Activated CD4-positive, alpha-beta T cell treated with anti-CD3 and anti-CD28 coated beads, Interleukin-10, Interleukin-2, amounts not matched to agents 100 ng/mL and 50 ng/mL, durations not matched to agents 16 hours and 8 hours (primary cell): Measurements from ENCODE around the gene LONP1.

Experiments used
- DNase-seq: peaks from one replicate; pipeline ENCODE4 v3.0.0-alpha.2; 2020

The LONP1 gene

DNA sequence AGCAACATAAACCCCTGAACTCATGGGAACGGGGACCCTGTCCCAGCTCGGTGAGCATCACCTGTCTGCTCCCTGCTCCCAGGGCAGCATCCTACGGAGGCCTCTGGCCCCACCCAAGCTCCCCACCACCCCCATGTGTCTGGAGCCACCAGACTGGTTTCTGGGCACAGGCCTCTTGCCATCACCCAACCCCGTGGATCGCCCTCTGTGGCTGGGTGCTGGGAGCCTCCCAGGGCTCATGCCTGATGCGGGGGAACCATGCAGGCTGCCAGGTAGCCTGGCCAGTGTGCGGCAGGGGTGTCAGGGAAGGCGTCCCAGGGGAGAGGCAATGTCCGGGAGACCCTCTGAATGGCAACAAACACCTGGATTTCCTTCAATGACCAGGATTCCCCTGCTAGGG lies 42.4 kb downstream of the LONP1 start:
- DNase-seq: no peak

DNA sequence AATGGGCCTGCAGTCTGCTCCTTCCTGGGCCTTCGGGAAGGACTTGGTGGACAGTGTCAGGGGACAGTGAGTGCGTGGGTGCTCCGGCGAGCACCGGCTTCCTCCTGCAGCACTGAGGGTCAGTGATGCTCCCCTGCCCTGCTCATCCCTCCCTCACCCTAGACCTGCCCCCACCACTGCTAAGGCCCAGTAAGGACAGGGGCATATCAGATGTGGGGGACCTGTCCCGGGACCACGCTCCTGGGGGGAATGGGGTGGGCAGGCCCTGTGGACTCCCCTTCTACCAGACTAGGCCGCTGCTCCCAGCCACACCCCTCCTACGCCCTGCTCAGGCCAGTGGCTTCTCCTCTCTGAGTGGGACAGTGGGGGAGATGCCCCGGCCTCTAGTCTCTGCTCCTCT lies 42.8 kb downstream of the LONP1 start:
- DNase-seq: no peak

DNA sequence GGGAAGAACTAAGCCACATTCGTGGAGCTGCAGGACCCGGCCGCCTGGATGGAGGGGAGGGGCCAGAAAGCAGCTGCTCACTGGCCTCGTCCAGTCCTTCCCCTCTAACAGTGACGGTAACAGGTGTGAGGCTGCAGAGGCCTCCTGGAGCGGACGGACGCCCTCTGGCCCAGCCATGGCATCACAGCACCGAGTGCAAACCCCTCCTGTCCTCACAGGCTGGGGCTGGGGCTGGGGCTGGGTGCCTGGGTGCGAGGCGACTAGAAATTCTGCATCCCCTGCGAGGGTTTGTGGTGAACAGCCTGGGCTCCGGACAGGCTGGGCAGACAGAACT lies 43.2 kb downstream of the LONP1 start:
- DNase-seq: no peak

DNA sequence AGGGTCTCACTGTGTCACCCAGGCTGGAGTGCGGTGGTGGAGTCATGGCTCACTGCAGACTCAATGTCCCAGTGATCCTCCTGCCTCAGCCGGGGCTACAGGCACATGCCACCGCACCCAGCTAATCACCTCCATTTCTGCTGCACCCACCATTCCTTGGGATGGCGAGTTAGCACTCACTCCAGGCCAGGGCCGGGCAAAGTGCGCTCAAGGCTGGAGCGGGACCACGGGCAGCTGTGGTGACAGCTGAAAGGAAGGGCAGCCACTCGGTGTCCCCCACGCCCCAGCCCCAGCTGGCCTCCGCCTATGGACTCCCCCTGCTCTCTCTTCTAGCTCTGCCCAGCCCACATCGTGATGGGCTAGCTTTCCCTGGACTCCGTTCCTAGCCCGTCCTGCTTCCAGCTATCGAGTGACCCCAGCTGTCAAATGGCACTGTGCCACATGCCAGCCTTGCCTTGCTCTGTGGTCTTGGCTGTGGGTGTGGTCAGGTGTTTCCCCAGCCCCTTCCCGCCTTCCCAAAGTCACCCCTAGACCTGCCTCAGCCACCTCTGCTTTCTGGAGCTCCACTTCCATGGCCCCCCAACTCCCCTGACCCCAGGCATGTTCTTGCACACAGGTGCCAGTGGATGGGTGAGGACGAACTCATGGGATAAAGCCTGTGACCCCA lies 43.7 kb downstream of the LONP1 start:
- no peak for DNase-seq

DNA sequence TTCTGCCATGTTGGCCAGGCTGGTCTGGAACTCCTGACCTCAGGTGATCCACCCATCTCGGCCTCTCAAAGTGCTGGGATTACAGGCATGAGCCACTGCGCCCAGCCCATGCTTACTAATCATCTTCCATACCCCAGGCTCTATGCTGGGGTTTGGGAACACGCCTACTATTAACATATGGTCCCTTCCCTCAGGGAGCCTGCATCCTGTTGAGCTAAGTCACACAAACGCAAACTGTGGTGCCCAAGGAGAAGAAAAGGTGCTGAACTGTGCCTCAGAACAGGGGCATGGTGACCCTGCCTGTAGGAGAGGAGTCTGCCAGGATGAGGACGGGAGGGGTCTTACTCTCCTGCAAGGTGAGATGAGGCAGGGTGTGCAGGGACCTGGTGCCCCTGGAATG lies 45.2 kb downstream of the LONP1 start:
- no peak for DNase-seq

DNA sequence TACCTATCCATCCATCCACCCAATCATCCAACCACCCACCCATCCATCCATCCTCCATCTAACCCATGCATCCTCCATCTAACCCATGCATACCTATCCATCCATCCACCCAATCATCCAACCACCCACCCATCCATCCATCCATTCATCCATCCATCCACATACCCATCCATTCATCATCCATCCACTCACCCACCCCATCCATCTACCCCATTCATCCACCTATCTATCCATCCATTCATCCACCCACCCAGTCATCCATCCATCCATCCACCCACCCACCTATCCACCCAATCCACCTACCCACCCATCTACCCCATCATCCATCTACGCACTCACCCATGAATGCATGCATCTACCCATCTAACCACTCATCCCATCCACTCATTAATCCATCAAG lies 46.2 kb downstream of the LONP1 start:
- no peak for DNase-seq

DNA sequence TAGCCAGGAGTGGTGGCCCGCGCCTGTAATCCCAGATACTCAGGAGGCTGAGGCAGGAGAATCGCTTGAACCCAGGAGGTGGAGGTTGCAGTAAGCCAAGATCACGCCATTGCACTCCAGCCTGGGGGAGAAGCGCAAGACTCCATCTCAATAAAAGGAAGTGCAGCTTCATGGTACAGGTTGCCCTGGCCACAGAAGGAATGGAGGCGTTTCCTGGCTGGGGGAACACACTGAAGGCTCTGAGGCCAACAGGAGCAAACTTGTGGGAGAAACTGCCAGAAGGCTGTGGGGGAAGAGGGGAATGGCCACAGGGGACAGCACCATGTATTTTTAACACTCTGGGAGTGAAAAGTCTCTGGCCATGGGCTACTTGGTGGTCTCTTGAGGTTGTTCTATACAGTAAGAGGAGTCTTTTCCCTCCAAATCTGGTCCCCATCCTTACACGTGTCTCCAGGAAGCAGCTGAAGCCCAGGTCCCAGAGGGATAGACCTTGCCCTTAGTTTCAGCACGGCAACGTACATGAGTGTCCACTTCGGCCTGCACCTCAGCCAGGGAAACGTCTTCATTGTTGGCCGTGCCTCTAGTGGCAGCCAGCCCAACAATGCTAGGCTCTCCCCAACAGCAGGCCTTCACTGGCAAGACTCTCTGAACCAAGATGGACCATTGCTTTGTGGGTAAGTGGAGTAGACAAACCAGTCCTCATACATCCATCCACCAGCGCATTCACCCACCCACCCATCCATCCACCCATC lies 47.1 kb downstream of the LONP1 start:
- DNase-seq: no peak

DNA sequence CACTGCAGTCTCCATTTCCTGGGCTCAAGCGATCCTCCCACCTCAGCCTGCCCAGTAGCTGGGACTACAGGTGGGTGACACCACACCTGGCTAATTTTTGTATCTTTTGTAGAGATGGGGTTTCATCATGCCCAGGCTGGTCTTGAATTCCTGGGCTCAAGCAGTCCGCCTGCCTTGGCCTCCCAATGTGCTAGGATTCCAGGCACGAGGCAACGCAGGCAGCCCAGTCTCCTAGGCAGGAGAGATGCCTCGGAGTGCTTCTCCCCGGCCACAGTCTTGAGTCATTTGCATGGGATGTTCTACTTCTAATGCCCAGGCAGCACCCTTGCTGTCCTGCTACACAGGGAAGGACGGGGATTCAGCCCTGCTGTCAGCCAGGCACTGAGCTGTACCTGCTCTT lies 48.3 kb downstream of the LONP1 start:
- DNase-seq: no peak

DNA sequence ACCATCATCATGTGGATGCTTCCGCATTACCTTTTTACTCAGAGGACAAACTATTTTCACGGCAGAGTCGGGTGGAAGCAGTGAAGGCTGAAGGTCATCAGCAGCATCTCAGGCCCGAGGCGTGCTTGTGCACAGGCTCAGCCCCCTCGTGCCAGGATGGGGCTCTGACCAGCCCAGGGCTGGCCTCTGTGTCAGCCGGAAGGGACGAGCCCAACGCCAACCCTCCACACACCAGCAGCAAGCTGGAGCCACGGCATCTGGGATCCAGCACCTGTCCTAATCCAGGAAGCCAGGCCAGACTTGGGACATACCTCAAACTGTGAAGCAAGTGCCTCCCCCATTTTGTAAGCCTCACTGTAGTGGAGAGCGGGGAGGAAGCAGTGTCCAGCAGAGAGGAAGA lies 50.7 kb downstream of the LONP1 start:
- DNase-seq: no peak

DNA sequence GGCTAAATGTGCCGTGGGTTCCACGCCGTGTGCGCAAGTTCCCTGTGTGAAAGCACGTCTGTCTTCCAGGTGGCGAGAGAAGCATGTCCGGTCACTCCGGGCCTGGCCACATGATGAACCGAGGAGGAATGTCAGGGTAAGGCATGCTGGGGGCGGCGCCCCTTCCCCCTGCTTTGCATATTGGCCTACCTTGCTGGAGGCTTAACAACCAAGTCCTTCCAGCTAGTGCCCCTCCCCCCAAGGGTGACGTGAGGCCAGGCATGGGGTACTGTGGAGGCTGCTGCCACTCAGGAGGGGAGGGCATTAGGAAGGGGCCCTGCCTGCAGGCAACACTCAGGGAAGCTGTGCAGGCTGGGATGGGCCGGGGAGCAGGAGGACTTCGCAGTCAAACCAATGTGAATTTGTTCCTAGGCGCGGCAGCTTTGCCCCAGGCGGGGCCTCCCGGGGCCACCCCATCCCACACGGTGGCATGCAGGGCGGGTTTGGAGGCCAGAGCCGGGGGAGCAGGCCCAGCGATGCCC lies 52.1 kb downstream of the LONP1 start:
- DNase-seq: no peak

DNA sequence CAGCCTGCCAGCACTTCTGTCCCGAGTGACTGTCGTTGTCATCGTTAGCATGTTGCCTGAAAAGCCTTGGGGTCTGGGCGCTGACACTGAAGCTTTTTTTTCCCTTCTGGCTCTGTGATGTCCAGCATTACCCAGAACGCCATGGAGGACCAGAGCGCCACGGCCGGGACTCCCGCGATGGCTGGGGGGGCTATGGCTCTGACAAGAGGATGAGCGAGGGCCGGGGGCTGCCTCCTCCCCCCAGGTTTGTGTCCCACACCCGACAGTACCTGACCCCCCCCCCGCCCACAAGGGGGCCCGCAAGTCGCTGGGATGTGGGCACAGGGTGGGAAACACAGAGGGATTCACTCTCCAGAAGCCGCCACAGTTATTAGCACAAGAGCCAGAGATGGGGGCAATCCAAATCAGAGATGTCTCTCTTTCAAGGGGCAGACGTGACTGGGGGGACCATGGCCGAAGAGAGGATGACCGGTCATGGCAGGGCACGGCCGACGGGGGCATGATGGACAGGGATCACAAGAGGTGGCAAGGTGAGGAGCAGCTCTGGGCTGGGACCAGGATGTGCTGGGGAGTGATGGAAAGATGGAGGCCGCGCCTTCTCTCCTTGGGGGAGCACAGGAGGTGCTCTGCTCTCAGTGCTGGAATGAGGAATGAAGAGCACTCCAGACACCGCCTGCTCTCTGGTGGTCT lies 52.9 kb downstream of the LONP1 start:
- DNase-seq: no peak

DNA sequence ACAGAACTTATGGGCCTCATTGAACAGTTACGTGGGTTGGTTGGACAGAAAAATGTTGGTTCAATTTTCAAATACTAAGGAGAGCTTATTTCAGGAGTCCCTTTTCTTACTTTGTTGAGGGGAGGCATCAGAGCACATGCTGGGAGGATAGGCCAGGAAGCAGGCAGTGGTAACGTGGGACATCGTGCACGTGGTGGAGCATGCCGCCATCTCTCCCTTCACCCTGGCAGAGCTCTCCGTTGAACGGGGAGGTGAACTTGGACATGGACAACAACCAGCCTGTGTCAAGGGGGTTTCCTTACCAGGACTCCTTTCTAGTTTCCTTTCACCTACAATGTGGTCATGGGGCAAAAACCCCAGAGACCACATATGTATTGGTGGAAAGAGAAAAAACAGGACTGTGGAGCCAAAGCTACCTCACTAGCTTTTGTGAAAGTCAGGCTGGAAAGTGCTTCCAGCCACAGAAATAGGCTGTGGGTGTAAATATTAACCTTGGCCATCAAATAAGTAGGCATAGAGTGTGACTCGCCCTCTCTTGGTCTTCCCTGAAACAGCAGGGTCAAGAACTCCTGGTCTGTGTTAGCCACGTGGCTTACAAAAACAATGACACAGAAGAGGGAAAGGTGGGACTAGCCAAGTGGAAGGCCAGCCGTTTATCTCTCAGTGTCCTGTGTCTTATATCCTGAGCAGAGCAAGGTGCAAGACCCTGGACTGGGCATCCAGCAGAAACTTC lies 54.0 kb downstream of the LONP1 start:
- DNase-seq: no peak

DNA sequence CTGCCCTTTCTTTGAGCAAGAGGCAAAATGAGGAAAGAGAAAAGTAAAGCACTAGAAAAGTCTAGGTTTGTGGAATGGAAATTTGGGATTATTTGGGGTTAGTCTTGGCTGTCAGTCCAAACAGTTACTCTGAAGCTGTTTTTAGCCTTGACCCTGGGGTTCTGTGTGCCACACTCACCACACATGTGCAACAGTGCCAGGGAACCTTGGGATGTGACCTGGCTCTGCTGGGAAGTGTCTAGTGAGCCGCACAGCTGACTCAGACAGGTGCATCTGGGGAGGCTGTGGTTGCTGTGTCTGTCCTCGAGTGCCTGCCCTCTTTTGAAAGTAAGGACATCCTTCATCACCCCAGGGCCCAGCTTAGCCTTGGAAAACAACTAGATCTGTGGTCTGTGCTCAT lies 55.4 kb downstream of the LONP1 start:
- no peak for DNase-seq

DNA sequence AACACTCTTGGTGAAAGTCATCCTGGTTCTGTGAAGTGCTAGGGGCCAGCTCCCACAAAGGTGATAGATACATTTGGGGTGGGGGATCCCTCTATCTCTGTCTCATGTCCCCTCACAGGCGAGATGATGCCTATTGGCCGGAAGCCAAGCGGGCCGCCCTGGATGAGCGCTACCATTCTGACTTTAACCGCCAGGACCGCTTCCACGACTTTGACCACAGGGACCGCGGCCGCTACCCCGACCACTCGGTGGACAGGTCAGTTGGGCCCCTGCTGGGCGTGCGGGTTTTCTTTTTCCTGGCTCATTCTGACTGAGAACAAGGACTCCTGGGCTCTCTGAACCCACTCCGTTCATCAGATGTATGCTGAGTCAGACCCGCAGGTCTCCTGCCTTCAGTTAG lies 56.0 kb downstream of the LONP1 start:
- DNase-seq: no peak

DNA sequence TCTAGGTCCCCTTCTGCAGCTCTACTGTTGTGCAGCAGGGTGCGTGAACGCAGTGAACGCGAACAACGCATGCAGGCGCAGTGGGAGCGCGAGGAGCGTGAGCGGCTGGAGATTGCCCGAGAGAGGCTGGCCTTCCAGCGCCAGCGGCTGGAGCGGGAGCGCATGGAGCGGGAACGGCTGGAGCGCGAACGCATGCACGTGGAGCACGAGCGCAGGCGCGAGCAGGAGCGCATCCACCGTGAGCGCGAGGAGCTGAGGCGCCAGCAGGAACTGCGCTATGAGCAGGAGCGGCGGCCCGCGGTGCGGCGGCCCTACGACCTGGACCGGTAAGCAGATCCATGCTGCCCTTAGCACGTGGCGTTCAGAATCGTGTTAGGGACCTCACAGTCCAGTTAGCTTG lies 58.5 kb downstream of the LONP1 start:
- no peak for DNase-seq

DNA sequence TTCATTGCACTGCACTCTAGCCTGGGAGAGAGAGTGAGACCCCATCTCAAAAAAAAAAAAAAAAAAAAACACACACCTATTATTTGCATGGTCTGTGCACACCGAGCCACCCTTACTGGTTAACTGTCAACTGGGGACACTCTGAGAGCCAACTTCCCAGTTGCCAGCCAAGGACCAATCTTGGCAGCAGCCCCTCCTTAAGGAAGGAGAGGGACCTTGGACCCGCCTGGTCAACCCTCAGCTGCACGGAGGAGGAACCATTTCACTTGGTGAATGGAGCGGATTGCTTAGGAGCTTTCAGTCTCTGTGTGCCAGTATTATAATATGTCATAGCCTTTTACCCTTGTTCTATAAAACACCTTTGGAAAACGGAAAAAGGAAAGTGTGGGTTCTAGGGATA lies 64.5 kb downstream of the LONP1 start:
- no peak for DNase-seq

DNA sequence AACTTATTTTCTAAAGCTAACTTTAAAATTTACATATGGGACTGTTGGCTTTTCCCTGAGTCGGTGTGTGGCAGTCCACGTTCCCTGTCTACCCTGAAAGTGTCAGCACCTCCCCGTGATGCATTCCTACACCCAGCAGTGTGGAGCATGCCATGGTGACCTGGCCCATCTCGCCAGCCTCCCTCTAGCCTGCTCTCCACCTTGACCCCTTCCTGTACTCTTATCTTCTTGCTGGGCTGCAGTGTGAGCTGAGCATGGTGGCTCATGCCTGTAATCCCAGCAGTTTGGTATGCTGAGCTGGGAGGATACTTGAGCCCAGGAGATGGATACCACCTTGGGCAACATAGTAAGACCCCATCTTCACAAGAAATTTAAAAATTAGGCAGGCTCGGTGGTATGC lies 65.0 kb downstream of the LONP1 start:
- DNase-seq: no peak

DNA sequence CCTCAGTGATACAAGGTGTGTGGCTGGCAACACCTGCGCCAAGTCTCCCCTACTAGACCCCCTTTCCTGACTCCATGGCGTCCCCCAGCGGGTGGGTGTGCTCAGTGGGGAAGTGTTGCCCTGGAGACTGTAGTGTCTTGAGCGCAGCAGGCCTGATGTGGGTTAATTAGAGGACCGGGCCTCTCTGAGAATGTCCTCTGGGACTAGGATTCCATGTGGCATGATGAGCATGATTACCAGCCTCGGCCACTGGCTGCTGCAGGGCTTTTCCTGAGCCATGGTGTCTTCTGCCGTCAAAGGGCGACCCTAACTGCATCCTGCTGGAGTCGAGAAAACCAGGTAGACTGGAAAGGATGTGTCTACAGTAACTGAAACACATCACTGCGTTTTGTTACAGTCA lies 67.7 kb downstream of the LONP1 start:
- no peak for DNase-seq

DNA sequence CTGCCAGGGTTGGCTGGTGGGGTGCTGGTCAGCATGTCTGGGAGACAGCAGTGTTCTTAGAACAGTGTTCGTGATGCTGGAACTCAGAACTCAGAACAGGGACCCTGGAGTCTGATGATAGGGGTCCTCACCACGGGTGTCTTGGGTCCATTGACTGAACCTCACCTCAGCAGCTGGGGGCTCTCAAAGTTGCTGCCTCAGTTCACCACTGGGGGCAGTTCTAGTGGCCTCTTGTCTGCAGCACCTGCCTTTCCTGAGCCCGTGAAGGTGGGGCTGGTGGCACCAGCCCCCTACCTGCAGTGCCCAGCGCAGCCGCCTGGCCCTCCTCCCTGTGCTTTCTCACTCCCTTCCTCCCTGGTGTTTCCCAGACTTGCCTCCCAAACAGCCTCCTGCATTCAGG lies 68.6 kb downstream of the LONP1 start:
- no peak for DNase-seq

DNA sequence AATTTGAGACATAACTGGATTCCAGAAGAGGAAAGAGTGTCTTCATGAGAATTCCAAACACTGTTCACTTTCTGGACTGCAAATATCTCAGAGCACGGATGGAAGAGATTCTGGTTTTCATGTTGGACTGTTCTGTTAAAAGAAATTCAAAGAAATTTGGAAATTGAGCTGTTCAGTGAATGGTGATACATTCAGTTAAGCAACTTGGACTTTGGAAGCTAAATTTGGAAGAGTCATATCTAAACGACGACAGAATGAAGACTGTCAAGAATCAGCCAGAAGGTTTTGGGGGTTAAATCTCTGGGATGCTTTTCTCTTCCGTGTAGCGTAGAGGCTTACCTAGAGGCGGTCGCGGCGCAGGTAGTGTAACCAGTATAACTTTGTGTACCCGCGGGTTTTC lies 71.5 kb downstream of the LONP1 start:
- no peak for DNase-seq

DNA sequence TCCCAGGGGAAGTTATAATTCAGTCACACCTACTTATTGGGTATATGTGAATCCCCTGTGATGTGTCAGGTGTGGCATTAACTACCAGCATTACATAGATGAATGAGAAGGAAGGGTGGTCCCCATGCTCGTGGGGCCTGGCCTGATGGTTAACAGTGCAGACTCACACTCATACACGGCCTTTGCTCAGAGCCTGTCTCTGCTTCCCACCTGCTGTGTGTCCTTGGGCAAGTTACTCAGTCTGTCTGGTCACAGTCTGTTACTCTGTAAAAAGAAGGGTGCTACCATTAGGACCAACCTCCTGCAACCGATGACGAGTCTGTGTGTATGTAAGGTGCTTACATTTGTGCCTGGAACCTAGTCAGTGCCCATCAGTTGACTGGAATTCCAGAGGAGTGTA lies 73.2 kb downstream of the LONP1 start:
- DNase-seq: no peak

DNA sequence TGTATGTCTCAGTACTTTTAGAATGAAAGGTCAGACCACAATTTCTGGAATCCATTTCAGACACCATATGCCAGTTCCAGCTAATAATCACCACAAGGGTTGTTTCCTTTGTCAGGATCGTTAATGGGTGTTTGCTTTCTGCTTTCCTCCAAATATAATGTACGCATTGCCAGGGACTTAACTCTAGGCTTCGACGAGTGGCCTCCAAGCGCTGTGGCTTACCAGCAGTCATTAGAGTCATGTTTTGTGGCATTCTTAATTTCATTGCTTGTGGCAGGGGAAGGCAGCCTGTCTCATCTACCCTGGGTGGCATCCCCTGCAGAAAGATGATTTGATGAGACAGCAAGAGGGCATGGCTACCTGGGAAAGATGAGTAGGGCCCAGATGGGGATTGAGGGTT lies 74.5 kb downstream of the LONP1 start:
- DNase-seq: no peak

DNA sequence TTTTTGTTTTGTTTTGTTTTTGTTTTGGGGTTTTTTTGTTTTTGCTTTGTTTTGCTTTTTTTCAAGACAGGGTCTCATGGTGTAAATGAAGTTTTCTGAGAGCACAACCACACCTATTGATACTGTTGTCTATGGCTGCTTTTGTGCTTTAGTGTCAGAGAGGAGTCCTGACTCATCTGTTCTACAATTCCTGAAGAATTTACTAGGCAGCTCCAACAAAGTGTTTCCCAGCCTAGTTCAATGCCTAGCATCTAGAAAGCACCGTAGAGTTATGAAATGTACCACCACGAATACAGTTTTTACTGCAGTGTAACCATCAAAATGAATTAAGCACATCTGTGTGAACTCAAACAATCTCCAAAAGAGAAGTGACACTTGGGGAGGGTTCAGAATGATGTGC lies 75.9 kb downstream of the LONP1 start:
- no peak for DNase-seq

DNA sequence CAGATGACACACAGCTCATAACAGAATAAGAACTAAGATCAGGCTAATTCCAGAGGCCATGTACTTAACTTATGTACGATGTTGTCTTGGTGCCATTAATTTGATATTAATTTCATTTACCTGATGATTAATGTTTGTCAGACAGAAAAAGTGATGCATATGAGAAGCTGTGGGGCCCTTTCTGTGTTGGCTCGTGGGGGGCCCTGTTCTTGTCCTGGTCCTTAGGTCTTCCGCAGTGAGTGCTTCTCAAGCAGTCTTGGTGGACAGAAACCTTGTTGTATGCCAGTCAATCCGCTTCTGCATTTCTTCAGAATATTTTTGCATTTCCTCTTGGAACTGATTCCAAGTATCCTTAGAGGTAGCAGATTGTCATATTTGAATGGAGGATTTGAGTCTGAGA lies 76.9 kb downstream of the LONP1 start:
- DNase-seq: no peak
